ENCODE data around the gene RHOB. TPM values are rescaled to one million over a fixed set of nuclear protein-coding genes. Genes with fewer than 3 reads are reported as not detected.

The RHOB gene
- polyA plus RNA-seq, 1 of the 3 experiments (the other 2 are of a cell fraction): 50.3 TPM

GRCh38 chr2:20478961-20479360, 32.1 kb downstream of the RHOB start:
- no peak overlapping the region for H3K4me3 ChIP-seq (ENCODE audit: low read depth in 2 of 2, low read length in 1 of 2)
- no peaks in the 10 kb centered on the region for H3K79me2 ChIP-seq (ENCODE audit: insufficient read depth)
- no peak overlapping the region for H3K27ac ChIP-seq (ENCODE audit: low read depth in 2 of 2, low read length in 1 of 2)
- no peak overlapping the region for H3K9ac ChIP-seq
- no peaks in the 10 kb centered on the region for H3K9me3 ChIP-seq
- H4K20me1 ChIP-seq (ENCODE audit: insufficient read depth): no peaks in the 10 kb centered on the region
- TF ChIP-seq RAD21 (IDR thresholded peaks at IDR 0.05; ENCODE audit: low read length) (no peak), CTCF (IDR thresholded peaks at IDR 0.05) (no peak), MEF2A (IDR thresholded peaks at IDR 0.05; ENCODE audit: borderline replicate concordance, low read depth) (no peak), FOXJ3 (CRISPR knock-in tag; IDR thresholded peaks at IDR 0.05) (no peak), MAX (IDR thresholded peaks at IDR 0.05; ENCODE audit: low read depth) (no peak), ELF1 (IDR thresholded peaks at IDR 0.05) (no peak)
- H3K4me1 ChIP-seq (ENCODE audit: control insufficient read depth in 1 of 2, insufficient read depth in 2 of 2, low read depth in 1 of 2, low read length in 1 of 2): no peaks in the 10 kb centered on the region; a peak in 1 of 4 replicates
- H3K4me2 ChIP-seq: no peak overlapping the region
- H3F3A ChIP-seq (replicated peaks; ENCODE audit: insufficient read depth): no peaks in the 10 kb centered on the region
- WGBS (ENCODE audit: low lambda C conversion rate): 84% methylated on average over 7 of the region's 7 CpGs
- no peak overlapping the region for H2AFZ ChIP-seq (ENCODE audit: low read depth)
- ChIA-PET CTCF (interaction anchor here (1.7 to 2.1 kb wide), 2 partner anchors 10 to 27 kb away, joined by 4 to 7 read pairs; no protein-coding TSS in a partner anchor), POLR2A (interaction anchor here (2.1 kb wide), 1 partner anchor 31 kb away, joined by 10 read pairs; the partner anchor contains the start of gene RHOB)
- H3K27me3 ChIP-seq (ENCODE audit: insufficient read depth): no peaks in the 10 kb centered on the region
- no peaks in the 10 kb centered on the region for H3K9me2 ChIP-seq
- no peaks in the 10 kb centered on the region for H3K36me3 ChIP-seq (replicated peaks in 1 of 2; ENCODE audit: control insufficient read depth in 1 of 2, insufficient read depth in 2 of 2, low read length in 1 of 2)
- no peak for DNase-seq

GRCh38 chr2:20479835-20480234, 33.0 kb downstream of the RHOB start:
- H3K4me1 ChIP-seq (ENCODE audit: control insufficient read depth in 1 of 2, insufficient read depth in 2 of 2, low read depth in 1 of 2, low read length in 1 of 2): peaks cover 0 to 1% of the 10 kb centered on the region in 2 experiments; a peak in 1 of 4 replicates
- H3K27me3 ChIP-seq (ENCODE audit: insufficient read depth): no peaks in the 10 kb centered on the region
- H3K4me2 ChIP-seq: no peak overlapping the region
- no peak for DNase-seq
- H3K9me3 ChIP-seq: no peaks in the 10 kb centered on the region
- H3F3A ChIP-seq (replicated peaks; ENCODE audit: insufficient read depth): no peaks in the 10 kb centered on the region
- TF ChIP-seq FOXJ3 (CRISPR knock-in tag; IDR thresholded peaks at IDR 0.05) (no peak), SMC3 (IDR thresholded peaks at IDR 0.05; ENCODE audit: low read depth, low read length) (no peak), RAD21 (IDR thresholded peaks at IDR 0.05; ENCODE audit: low read length) (no peak), PBX3 (IDR thresholded peaks at IDR 0.05) (no peak)
- H2AFZ ChIP-seq (ENCODE audit: low read depth): no peak overlapping the region
- ChIA-PET CTCF (interaction anchor here (0.6 to 2.1 kb wide), 2 partner anchors 28 to 161 kb away, joined by 3 to 7 read pairs; no protein-coding TSS in a partner anchor), POLR2A (interaction anchor here (2.1 kb wide), 1 partner anchor 32 kb away, joined by 10 read pairs; the partner anchor contains the start of gene RHOB)
- no peak overlapping the region for H3K9ac ChIP-seq
- no peaks in the 10 kb centered on the region for H3K79me2 ChIP-seq (ENCODE audit: insufficient read depth)
- H3K4me3 ChIP-seq (ENCODE audit: low read depth in 2 of 2, low read length in 1 of 2): no peak overlapping the region
- no peaks in the 10 kb centered on the region for H3K36me3 ChIP-seq (replicated peaks in 1 of 2; ENCODE audit: control insufficient read depth in 1 of 2, insufficient read depth in 2 of 2, low read length in 1 of 2)
- H3K27ac ChIP-seq (ENCODE audit: low read depth in 2 of 2, low read length in 1 of 2): no peak overlapping the region
- no peaks in the 10 kb centered on the region for H4K20me1 ChIP-seq (ENCODE audit: insufficient read depth)
- no peaks in the 10 kb centered on the region for H3K9me2 ChIP-seq
- WGBS (ENCODE audit: low lambda C conversion rate): 74% methylated on average over 7 of the region's 9 CpGs

All from SK-N-SH (cell line).